Measurements from ENCODE around the gene CPN1.
A peak's percentile ranks its signal among the peaks of the same experiment; 100 is the strongest.

CPN1 gene

DNA sequence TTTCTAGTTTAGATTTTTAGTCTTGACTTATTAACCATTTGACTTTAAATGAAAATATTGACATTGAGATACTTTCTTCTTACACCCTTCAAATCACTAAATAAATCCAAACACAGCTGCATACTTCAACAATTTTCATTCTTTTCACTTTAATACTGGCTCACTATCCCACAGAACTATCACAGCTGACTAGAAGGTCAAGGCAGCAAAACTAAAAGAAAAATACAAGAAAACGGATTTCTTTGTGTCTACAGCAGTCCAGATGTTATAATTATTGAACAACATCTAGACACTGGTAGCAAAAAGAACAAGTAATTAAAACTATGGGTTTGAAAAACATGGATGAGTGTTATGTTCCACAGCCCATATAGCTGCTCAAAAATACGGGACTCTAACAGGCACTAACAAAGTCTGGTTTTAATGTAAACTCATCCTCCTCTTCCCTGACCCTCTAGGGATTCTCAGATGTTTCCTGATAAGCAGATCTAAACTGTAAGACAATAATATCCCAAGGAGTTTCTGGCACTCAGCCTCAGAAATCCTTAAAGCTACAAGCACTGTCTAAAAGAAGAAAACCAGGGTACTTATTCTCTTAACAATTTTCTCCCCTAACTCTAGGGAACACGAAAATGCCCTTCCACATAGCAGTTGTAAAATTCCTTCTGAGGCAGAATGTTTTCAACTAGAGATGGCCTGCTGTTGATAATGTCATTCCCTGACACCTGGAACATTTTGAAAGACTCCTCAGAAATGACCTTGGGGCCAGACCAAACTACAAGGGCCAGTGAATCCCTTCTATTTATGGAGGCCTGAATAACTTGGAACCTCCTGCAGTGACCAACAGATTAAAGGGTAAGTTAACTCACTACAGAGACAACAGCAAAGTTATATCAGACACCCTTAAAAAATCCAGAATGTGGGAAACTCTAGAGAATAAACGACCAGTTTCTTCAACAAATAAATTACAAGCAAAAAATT lies 84.7 kb downstream of the CPN1 start:
- no peak for DNase-seq (ENCODE audit: low spot score)

DNA sequence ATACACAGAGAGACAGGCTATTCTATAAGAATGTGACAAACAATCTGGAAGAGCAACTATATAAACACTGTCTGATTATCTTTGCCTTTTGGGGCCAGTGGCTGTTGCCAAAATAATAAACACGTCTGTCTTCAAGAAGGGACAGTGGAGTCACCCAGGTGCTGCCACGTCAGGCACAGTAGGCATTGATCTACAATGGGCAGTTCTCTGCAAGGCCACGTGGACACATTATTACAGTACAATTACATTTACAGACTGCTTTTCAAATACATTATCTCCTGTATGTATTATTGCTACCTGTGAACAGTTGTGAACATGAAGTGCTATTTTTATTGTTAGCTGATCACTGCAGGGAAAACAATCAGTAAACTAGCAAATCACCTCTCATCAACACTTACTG lies 86.0 kb downstream of the CPN1 start:
- no peak for DNase-seq (ENCODE audit: low spot score)

- no peak for DNase-seq (ENCODE audit: low spot score)
These were observed 86.4 kb downstream of the CPN1 start for GRCh38 chr10:99995269-99995668.

GRCh38 chr10:99994801-99995200 lies 86.9 kb downstream of the CPN1 start:
- DNase-seq (ENCODE audit: low spot score), result no peak

DNA sequence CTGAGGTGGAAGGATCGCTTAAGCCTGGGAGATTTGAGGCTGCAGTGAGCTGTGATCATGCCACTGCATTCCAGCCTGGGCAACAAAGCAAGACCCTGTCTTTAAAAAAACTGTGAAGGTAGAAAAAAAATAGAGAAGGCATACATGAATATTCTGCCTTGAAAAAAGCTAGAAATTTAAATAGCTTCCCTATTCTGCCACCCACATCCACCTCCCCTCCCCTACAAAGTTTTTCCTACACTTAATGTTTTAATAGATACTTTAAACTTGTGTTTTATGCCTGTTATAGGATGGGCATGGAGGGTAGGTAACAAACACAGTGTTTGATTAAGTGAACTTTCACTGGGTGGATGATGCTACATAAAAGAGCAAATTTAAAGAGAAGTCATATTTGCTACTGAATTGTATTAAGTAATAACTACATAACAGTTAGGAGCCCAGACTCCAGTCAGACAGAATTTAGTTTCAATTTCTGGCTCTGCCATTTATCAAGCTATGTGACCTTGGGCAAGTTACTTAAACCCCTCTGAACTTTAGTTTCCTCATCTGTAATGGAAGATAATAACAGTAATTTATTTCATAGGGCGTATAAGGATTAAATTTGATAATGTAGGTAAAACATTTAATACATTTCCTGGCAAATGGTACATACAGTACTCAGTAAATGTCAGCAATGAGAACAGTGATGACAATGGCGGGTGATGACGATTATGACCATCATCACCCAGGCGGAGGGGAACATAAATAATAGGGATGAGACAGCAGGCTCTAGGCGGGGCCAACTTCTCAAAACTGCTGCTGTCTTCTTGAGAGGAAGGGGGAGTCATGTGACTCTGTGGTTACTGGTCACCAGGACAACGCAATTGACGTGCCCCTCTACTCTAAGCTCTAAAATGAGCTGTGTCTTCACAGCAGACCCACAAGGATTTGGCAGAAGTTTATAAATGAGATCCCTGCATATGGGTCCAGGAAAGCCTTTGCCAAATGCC lies 87.7 kb downstream of the CPN1 start:
- DNase-seq (ENCODE audit: low spot score), result peak; percentile 77

Data from AG08395 (cell line).